Hair follicle dermal papilla cell (primary cell): Measurements from ENCODE around the gene CABCOCO1. TPM values are rescaled to one million over a fixed set of nuclear protein-coding genes. Genes with fewer than 3 reads are reported as not detected.

Source experiments
- total RNA-seq: library from RNA; depleted of rRNA; stranded (reverse); fragments of >200 nt; gene quantifications from 2 replicates; pipeline ENCODE4 v1.2.3, GENCODE V29; 2012

CABCOCO1 gene, protein sequence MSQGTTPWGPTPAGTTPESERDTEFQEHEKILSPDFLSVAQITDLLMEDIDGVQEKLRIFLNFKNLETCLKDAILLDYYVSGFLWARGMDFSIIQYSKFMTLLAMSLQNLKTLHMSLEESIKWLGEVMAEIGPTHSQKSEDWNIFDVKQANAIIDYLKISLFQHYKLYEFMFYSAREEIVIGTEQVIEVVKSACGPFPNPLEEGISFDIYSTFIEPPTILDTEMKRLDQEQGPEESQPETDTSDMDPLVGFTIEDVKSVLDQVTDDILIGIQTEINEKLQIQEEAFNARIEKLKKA
- total RNA-seq = 2.8 and 8.3 TPM in 2 replicates

DNA sequence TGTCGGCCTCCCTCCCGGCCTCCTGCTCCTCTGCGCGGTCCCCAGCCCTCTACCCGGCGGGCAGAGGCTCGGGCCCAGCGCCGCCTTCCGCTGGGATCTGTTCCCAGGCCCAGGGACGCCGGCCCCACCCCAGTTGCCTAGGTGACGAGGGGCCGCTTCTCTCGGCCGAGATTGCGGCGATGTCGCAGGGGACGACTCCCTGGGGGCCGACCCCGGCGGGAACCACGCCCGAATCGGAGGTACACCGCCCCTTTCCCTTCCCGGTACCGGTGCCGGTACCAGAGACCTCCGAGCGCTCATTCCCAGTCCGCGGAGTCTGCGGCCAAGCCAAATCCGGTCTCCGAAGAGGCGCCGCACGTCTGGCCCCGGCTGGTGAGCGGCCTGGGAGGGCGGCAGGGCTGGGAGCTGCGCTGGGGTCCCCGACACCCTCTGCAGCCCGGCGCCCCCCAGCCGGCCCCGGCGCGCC lies at the start of gene CABCOCO1:
Gene CABCOCO1, plus strand, starts transcription at position 136 of the 466 bp plus-strand sequence. Its CDS starts 44 bp downstream, at position 180.

Other genes starting within 250 kb of the CABCOCO1 start
- gene TMEM26, start 209.5 kb upstream of the CABCOCO1 start, total RNA-seq = 4.6 and 8.8 TPM in 2 replicates
- gene ARID5B, start 238.8 kb downstream of the CABCOCO1 start, total RNA-seq = 113 and 139 TPM in 2 replicates